ENCODE measurements around the gene SEMA3E. TPM values are rescaled to one million over a fixed set of nuclear protein-coding genes. Genes with fewer than 3 reads are reported as not detected.
"Not testable (repeated sequence)": the region's sequence is repeated elsewhere in the genome, so short reads cannot be mapped to it uniquely, and the experiment has no call there.

SEMA3E gene
- total RNA-seq, 5 donors from 2014 or later (not counting 1 experiment from before 2014, with no cell fraction given), result not detected

DNA sequence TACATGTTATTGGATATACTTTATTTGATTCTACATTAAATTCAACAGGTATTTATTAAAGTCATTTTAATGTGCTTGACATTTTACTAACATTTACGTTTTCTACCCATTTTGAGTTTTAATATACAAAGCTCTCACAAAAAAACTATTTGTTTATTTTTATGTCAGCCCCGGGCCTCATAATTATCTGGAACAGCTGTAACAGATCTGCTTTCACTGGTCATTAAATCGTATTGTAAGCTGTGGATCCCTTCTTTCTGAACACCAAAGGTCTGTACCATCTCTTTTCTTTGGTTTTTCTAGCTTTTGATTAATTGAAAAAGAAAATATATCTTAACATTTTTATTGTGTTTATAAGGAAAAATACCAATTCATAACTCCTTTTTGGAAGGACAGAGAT, 73.5 kb downstream of the SEMA3E start:
- ChIA-PET CTCF (no interaction called here), POLR2A (no interaction called here)
- WGBS (ENCODE audit: insufficient coverage), result no CpG with 5 or more reads among the region's 3 CpGs
- Histone ChIP-seq H3K27ac (ENCODE audit: low read length) (no peak overlapping the region), H3K4me3 (ENCODE audit: control insufficient read depth in 1 of 2, extremely low read depth in 1 of 2, low read length in 1 of 2) (no peak overlapping the region), H3K4me1 (ENCODE audit: control insufficient read depth in 1 of 2, extremely low read depth in 1 of 2, insufficient read depth in 2 of 2, low read length in 2 of 2) (no peaks in the 10 kb centered on the region), H3K36me3 (ENCODE audit: control insufficient read depth in 2 of 2, extremely low read depth in 1 of 2, insufficient read depth in 1 of 2, low read length in 1 of 2) (no peaks in the 10 kb centered on the region), H3K9me3 (no peaks in the 10 kb centered on the region), H3K27me3 (replicated peaks in 1 of 2; ENCODE audit: control insufficient read depth in 2 of 2, extremely low read depth in 1 of 2, insufficient read depth in 2 of 2, low read length in 1 of 2) (no peaks in the 10 kb centered on the region)
- ATAC-seq (replicated peaks in 1 of 4) (no peak), DNase-seq (no peak)
- H3K4me1 Mint-ChIP-seq, result no peaks in the 10 kb centered on the region
- no peak overlapping the region for H3K27ac Mint-ChIP-seq
- no peak overlapping the region for H3K4me3 Mint-ChIP-seq
- H3K9me3 Mint-ChIP-seq, result peaks cover 0 to 13% (median 8%) of the 10 kb centered on the region in 3 donors
- H3K27me3 Mint-ChIP-seq, result no peaks in the 10 kb centered on the region
- no peaks in the 10 kb centered on the region for H3K36me3 Mint-ChIP-seq

DNA sequence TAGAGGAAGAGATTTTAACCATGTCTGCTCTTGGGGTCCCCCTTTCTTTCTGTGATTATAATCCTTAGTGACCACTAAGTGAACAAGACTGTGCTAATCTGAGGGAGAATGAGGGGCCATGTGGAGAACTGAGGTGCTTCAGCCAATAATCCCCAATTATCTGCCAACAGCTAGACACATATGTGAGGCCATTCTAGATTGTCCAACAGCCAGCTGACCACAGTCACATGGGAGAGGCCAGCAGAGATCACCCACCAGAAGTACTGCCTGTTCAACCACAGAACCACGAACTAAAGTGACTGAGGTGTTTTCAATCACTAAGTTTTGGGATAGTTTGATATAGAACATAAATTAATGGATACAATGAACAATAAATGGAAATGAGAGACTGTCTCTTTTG, 74.3 kb downstream of the SEMA3E start:
- Mint-ChIP-seq H3K4me1 (no peaks in the 10 kb centered on the region), H3K9me3 (peaks cover 0 to 13% (median 11%) of the 10 kb centered on the region in 3 donors), H3K4me3 (no peak overlapping the region), H3K36me3 (no peaks in the 10 kb centered on the region), H3K27me3 (no peaks in the 10 kb centered on the region), H3K27ac (no peak overlapping the region)
- CTCF ChIA-PET, result no interaction called here
- Histone ChIP-seq H3K4me3 (ENCODE audit: control insufficient read depth in 1 of 2, extremely low read depth in 1 of 2, low read length in 1 of 2) (no peak overlapping the region), H3K36me3 (ENCODE audit: control insufficient read depth in 2 of 2, extremely low read depth in 1 of 2, insufficient read depth in 1 of 2, low read length in 1 of 2) (no peaks in the 10 kb centered on the region), H3K27ac (ENCODE audit: low read length) (no peak overlapping the region), H3K4me1 (ENCODE audit: control insufficient read depth in 1 of 2, extremely low read depth in 1 of 2, insufficient read depth in 2 of 2, low read length in 2 of 2) (no peaks in the 10 kb centered on the region), H3K27me3 (replicated peaks in 1 of 2; ENCODE audit: control insufficient read depth in 2 of 2, extremely low read depth in 1 of 2, insufficient read depth in 2 of 2, low read length in 1 of 2) (no peaks in the 10 kb centered on the region), H3K9me3 (no peaks in the 10 kb centered on the region)
- WGBS (ENCODE audit: insufficient coverage), result no CpG with 5 or more reads among the region's 1 CpG
- DNase-seq (no peak), ATAC-seq (replicated peaks in 1 of 4) (no peak)
- POLR2A ChIA-PET, result no interaction called here

DNA sequence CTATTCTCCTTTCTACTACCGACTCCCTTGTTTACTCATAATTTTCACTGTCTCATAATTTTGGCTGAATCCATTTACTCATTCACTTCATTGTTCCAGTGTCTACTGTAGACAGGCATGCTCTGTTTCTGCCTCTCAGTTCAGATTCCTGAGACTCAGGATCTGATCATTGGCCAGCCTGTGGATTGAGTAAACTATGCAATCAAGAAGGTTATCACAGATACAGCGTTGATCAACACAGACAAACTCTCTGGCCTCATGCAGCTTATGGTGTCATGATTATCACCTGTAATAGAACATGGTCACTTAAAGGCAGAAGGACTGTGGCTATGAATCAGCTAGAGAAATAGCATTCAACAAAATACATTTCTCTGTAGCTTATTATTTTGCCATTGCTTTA, 86.0 kb downstream of the SEMA3E start:
- 67% methylated on average over 2 of the region's 2 CpGs for WGBS (ENCODE audit: insufficient coverage)
- H3K9me3 ChIP-seq, result no peaks in the 10 kb centered on the region
- H3K4me1 ChIP-seq (ENCODE audit: control insufficient read depth in 1 of 2, extremely low read depth in 1 of 2, insufficient read depth in 2 of 2, low read length in 2 of 2), result no peaks in the 10 kb centered on the region
- no peaks in the 10 kb centered on the region for H3K27me3 ChIP-seq (replicated peaks in 1 of 2; ENCODE audit: control insufficient read depth in 2 of 2, extremely low read depth in 1 of 2, insufficient read depth in 2 of 2, low read length in 1 of 2)
- Mint-ChIP-seq H3K4me1 (no peaks in the 10 kb centered on the region), H3K9me3 (peaks cover 7 to 22% (median 7%) of the 10 kb centered on the region in 3 donors), H3K27me3 (no peaks in the 10 kb centered on the region), H3K27ac (no peak overlapping the region), H3K36me3 (no peaks in the 10 kb centered on the region), H3K4me3 (no peak overlapping the region)
- ATAC-seq (replicated peaks in 1 of 4) (no peak), DNase-seq (no peak)
- POLR2A ChIA-PET, result no interaction called here
- H3K4me3 ChIP-seq (ENCODE audit: control insufficient read depth in 1 of 2, extremely low read depth in 1 of 2, low read length in 1 of 2), result no peak overlapping the region
- CTCF ChIA-PET, result no interaction called here
- no peaks in the 10 kb centered on the region for H3K36me3 ChIP-seq (ENCODE audit: control insufficient read depth in 2 of 2, extremely low read depth in 1 of 2, insufficient read depth in 1 of 2, low read length in 1 of 2)
- no peak overlapping the region for H3K27ac ChIP-seq (ENCODE audit: low read length)

DNA sequence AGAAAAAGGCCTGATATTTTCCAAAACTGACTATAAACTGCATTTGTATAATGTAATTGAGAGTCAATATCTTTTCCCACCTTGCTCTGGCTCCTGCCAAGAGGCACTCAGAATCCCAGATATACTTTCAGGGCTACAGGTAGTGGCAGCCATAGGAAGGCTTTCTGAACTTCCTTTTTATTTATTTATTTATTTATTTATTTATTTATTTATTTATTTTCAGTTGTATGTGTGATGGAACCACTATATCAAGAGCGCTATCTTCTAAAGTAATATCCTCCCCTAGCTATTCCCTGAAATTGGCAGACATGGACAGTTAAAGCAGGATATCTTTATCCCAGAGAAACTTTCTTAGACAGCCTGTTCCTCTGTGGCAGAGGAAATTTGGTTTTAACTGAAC, 86.7 kb downstream of the SEMA3E start:
- no peaks in the 10 kb centered on the region for H3K36me3 Mint-ChIP-seq
- no peaks in the 10 kb centered on the region for H3K4me1 ChIP-seq (ENCODE audit: control insufficient read depth in 1 of 2, extremely low read depth in 1 of 2, insufficient read depth in 2 of 2, low read length in 2 of 2)
- H3K27ac ChIP-seq (ENCODE audit: low read length), result no peak overlapping the region
- ChIA-PET POLR2A (no interaction called here), CTCF (no interaction called here)
- no peaks in the 10 kb centered on the region for H3K27me3 Mint-ChIP-seq
- H3K27me3 ChIP-seq (replicated peaks in 1 of 2; ENCODE audit: control insufficient read depth in 2 of 2, extremely low read depth in 1 of 2, insufficient read depth in 2 of 2, low read length in 1 of 2), result no peaks in the 10 kb centered on the region
- H3K4me1 Mint-ChIP-seq, result no peaks in the 10 kb centered on the region
- H3K27ac Mint-ChIP-seq, result no peak overlapping the region
- H3K9me3 ChIP-seq, result no peaks in the 10 kb centered on the region
- no CpG with 5 or more reads among the region's 1 CpG for WGBS (ENCODE audit: insufficient coverage)
- H3K36me3 ChIP-seq (ENCODE audit: control insufficient read depth in 2 of 2, extremely low read depth in 1 of 2, insufficient read depth in 1 of 2, low read length in 1 of 2), result no peaks in the 10 kb centered on the region
- DNase-seq (no peak), ATAC-seq (replicated peaks in 1 of 4) (no peak)
- H3K4me3 Mint-ChIP-seq, result no peak overlapping the region
- H3K9me3 Mint-ChIP-seq, result peaks cover 7 to 16% (median 7%) of the 10 kb centered on the region in 3 donors
- H3K4me3 ChIP-seq (ENCODE audit: control insufficient read depth in 1 of 2, extremely low read depth in 1 of 2, low read length in 1 of 2), result no peak overlapping the region

DNA sequence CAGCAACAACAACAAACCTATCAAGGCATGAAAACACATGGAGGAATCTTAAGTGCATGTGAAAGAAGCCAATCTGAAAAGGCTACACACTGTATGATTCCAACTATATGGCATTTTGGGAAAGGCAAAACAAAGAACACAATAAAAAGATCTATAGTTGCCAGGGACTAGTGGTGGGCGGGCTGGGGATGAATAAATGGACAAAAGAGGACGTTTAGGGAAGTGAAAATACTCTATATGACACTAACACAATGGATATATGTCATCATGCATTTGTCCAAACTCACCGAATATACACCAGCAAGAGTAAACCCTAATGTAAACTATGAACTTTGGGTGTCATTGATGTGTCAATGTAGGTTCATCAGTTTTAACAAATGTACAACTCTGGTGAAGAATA, 89.1 kb downstream of the SEMA3E start:
- Mint-ChIP-seq H3K27ac (no peak overlapping the region), H3K36me3 (no peaks in the 10 kb centered on the region), H3K4me1 (no peaks in the 10 kb centered on the region), H3K4me3 (no peak overlapping the region), H3K27me3 (no peaks in the 10 kb centered on the region), H3K9me3 (peaks cover 0 to 15% (median 4%) of the 10 kb centered on the region in 3 donors)
- no peaks in the 10 kb centered on the region for H3K36me3 ChIP-seq (ENCODE audit: control insufficient read depth in 2 of 2, extremely low read depth in 1 of 2, insufficient read depth in 1 of 2, low read length in 1 of 2)
- no peaks in the 10 kb centered on the region for H3K27me3 ChIP-seq (replicated peaks in 1 of 2; ENCODE audit: control insufficient read depth in 2 of 2, extremely low read depth in 1 of 2, insufficient read depth in 2 of 2, low read length in 1 of 2)
- no CpG with 5 or more reads among the region's 3 CpGs for WGBS (ENCODE audit: insufficient coverage)
- no peak overlapping the region for H3K27ac ChIP-seq (ENCODE audit: low read length)
- H3K9me3 ChIP-seq, result no peaks in the 10 kb centered on the region
- DNase-seq, result no peak
- POLR2A ChIA-PET, result no interaction called here
- H3K4me3 ChIP-seq (ENCODE audit: control insufficient read depth in 1 of 2, extremely low read depth in 1 of 2, low read length in 1 of 2), result no peak overlapping the region
- CTCF ChIA-PET, result no interaction called here
- no peaks in the 10 kb centered on the region for H3K4me1 ChIP-seq (ENCODE audit: control insufficient read depth in 1 of 2, extremely low read depth in 1 of 2, insufficient read depth in 2 of 2, low read length in 2 of 2)
- ATAC-seq (replicated peaks in 1 of 4), result no peak

DNA sequence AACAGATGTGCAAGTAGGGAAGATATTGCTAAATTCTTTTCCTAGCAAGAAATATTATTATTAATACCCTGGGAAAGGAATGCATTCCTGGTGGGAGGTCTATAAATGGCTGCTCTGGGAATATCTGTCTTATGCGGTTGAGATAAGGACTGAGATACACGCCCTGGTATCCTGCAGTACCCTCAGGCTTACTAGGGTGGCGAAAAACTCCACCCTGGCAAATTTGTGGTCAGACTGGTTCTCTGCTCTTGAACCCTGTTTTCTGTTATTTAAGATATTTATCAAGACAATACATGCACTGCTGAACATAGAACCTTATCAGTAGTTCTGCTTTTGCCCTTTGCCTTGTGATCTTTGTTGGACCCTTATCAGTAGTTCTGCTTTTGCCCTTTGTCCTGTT, 96.4 kb downstream of the SEMA3E start:
- H3K27ac ChIP-seq (ENCODE audit: low read length); H3K36me3 Mint-ChIP-seq; H3K4me3 ChIP-seq (ENCODE audit: control insufficient read depth in 1 of 2, extremely low read depth in 1 of 2, low read length in 1 of 2); H3K4me1 Mint-ChIP-seq; H3K4me3 Mint-ChIP-seq; H3K9me3 ChIP-seq; H3K36me3 ChIP-seq (ENCODE audit: control insufficient read depth in 2 of 2, extremely low read depth in 1 of 2, insufficient read depth in 1 of 2, low read length in 1 of 2); H3K27ac Mint-ChIP-seq; H3K4me1 ChIP-seq (ENCODE audit: control insufficient read depth in 1 of 2, extremely low read depth in 1 of 2, insufficient read depth in 2 of 2, low read length in 2 of 2); ATAC-seq (replicated peaks in 1 of 4); H3K27me3 ChIP-seq (replicated peaks in 1 of 2; ENCODE audit: control insufficient read depth in 2 of 2, extremely low read depth in 1 of 2, insufficient read depth in 2 of 2, low read length in 1 of 2); CTCF ChIA-PET; POLR2A ChIA-PET; DNase-seq; H3K27me3 Mint-ChIP-seq: not testable (repeated sequence)
- 100% methylated on average over 1 of the region's 3 CpGs for WGBS (ENCODE audit: insufficient coverage)
- peaks cover 6 to 16% (median 7%) of the 10 kb centered on the region in 3 donors for H3K9me3 Mint-ChIP-seq

DNA sequence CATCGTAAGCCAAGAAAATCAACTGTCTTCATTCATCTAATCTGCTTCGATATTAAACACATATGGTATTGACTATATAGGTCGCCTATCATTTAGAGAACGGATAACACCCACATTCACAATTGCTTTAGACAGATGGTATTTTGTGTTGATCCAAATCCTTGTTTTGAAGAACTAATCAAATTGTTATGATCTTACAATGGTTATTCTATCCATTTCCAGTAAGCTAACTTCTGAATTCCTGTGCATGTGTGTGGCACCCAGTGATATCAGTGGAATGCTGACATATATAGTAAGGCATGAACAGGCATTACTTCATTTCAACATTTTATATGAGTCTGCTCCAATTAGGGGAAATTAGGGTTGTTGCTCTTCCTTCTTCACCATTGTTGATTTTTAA, 98.8 kb downstream of the SEMA3E start:
- Histone ChIP-seq H3K4me1 (ENCODE audit: control insufficient read depth in 1 of 2, extremely low read depth in 1 of 2, insufficient read depth in 2 of 2, low read length in 2 of 2) (no peaks in the 10 kb centered on the region), H3K4me3 (ENCODE audit: control insufficient read depth in 1 of 2, extremely low read depth in 1 of 2, low read length in 1 of 2) (no peak overlapping the region), H3K27me3 (replicated peaks in 1 of 2; ENCODE audit: control insufficient read depth in 2 of 2, extremely low read depth in 1 of 2, insufficient read depth in 2 of 2, low read length in 1 of 2) (no peaks in the 10 kb centered on the region), H3K27ac (ENCODE audit: low read length) (no peak overlapping the region), H3K36me3 (ENCODE audit: control insufficient read depth in 2 of 2, extremely low read depth in 1 of 2, insufficient read depth in 1 of 2, low read length in 1 of 2) (no peaks in the 10 kb centered on the region), H3K9me3 (no peaks in the 10 kb centered on the region)
- Mint-ChIP-seq H3K4me3 (no peak overlapping the region), H3K36me3 (no peaks in the 10 kb centered on the region), H3K27me3 (no peaks in the 10 kb centered on the region), H3K27ac (no peak overlapping the region), H3K4me1 (no peaks in the 10 kb centered on the region), H3K9me3 (peaks cover 6 to 9% (median 7%) of the 10 kb centered on the region in 3 donors)
- WGBS (ENCODE audit: insufficient coverage), result no CpG with 5 or more reads among the region's 4 CpGs
- ATAC-seq (replicated peaks in 1 of 4) (no peak), DNase-seq (no peak)
- ChIA-PET POLR2A (no interaction called here), CTCF (no interaction called here)
